ENCODE data around the gene NKD2. TPM values are rescaled to one million over a fixed set of nuclear protein-coding genes. Genes with fewer than 3 reads are reported as not detected.

NKD2 gene
- polyA plus RNA-seq, 1 of the 3 experiments (the other 2 are of a cell fraction), result not detected

- no peak for TF ChIP-seq USF2 (IDR thresholded peaks at IDR 0.05; ENCODE audit: borderline replicate concordance, low read depth, low read length)
- TF ChIP-seq YY1 (IDR thresholded peaks at IDR 0.05; ENCODE audit: low read depth), result no peak
- TF ChIP-seq IRF3 (IDR thresholded peaks at IDR 0.05; ENCODE audit: low read depth, low read length), result no peak
- TF ChIP-seq FOXM1 (IDR thresholded peaks at IDR 0.05; ENCODE audit: low read depth), result no peak
- no peak for TF ChIP-seq EZH2phosphoT487 (IDR thresholded peaks at IDR 0.05; ENCODE audit: borderline replicate concordance, low read depth)
Measured at GRCh38 chr5:1052641-1053390, 44.2 kb downstream of the NKD2 start (continued).

GRCh38 chr5:1053391-1054017 is 44.9 kb downstream of the NKD2 start:
- ChIA-PET POLR2A (no interaction called here), CTCF (interaction anchor here (0.9 to 2.3 kb wide), 6 partner anchors 72 to 130 kb away, joined by 3 to 14 read pairs (median 4); no protein-coding TSS in a partner anchor)
- WGBS (ENCODE audit: low lambda C conversion rate), result 88% methylated on average over 29 of the region's 32 CpGs
- H3K36me3 ChIP-seq (replicated peaks in 1 of 2; ENCODE audit: control insufficient read depth in 1 of 2, insufficient read depth in 2 of 2, low read length in 1 of 2), result no peaks in the 10 kb centered on the region
- peaks cover 0 to 3% of the 10 kb centered on the region in 2 experiments; a peak in 1 of 4 replicates for H3K4me1 ChIP-seq (ENCODE audit: control insufficient read depth in 1 of 2, insufficient read depth in 2 of 2, low read depth in 1 of 2, low read length in 1 of 2)
- H3K9ac ChIP-seq, result no peak overlapping the region
- H4K20me1 ChIP-seq (ENCODE audit: insufficient read depth), result no peaks in the 10 kb centered on the region
- no peak overlapping the region for H3K4me2 ChIP-seq
- H3F3A ChIP-seq (replicated peaks; ENCODE audit: insufficient read depth), result no peaks in the 10 kb centered on the region
- H3K27me3 ChIP-seq (ENCODE audit: insufficient read depth), result no peaks in the 10 kb centered on the region
- DNase-seq, result peak; percentile 19
- no peak for TF ChIP-seq TAF1 (IDR thresholded peaks at IDR 0.05; ENCODE audit: borderline replicate concordance, low read depth, low read length)
- TF ChIP-seq RFX5 (IDR thresholded peaks at IDR 0.05; ENCODE audit: low read length), result no peak
- H3K27ac ChIP-seq (ENCODE audit: low read depth in 2 of 2, low read length in 1 of 2), result no peak overlapping the region
- H3K9me2 ChIP-seq, result no peaks in the 10 kb centered on the region
- H3K9me3 ChIP-seq, result no peaks in the 10 kb centered on the region
- no peak overlapping the region for H2AFZ ChIP-seq (ENCODE audit: low read depth)
- no peaks in the 10 kb centered on the region for H3K79me2 ChIP-seq (ENCODE audit: insufficient read depth)
- no peak overlapping the region for H3K4me3 ChIP-seq (ENCODE audit: low read depth in 2 of 2, low read length in 1 of 2)

- 86% methylated on average over 28 of the region's 39 CpGs for WGBS (ENCODE audit: low lambda C conversion rate)
- ChIA-PET CTCF (interaction anchor here (0.6 to 2.3 kb wide), 4 partner anchors 86 to 120 kb away, joined by 3 to 14 read pairs (median 3); no protein-coding TSS in a partner anchor), POLR2A (no interaction called here)
- no peak for TF ChIP-seq USF2 (IDR thresholded peaks at IDR 0.05; ENCODE audit: borderline replicate concordance, low read depth, low read length)
- TF ChIP-seq TAF1 (IDR thresholded peaks at IDR 0.05; ENCODE audit: borderline replicate concordance, low read depth, low read length), result no peak
- TF ChIP-seq RCOR1 (IDR thresholded peaks at IDR 0.05; ENCODE audit: low read length), result no peak
- Histone ChIP-seq H3K4me2 (no peak overlapping the region), H3K4me1 (ENCODE audit: control insufficient read depth in 1 of 2, insufficient read depth in 2 of 2, low read depth in 1 of 2, low read length in 1 of 2) (peaks cover 0 to 3% of the 10 kb centered on the region in 2 experiments; a peak in 1 of 4 replicates), H3K9me3 (no peaks in the 10 kb centered on the region), H3K79me2 (ENCODE audit: insufficient read depth) (no peaks in the 10 kb centered on the region), H3K27me3 (ENCODE audit: insufficient read depth) (no peaks in the 10 kb centered on the region), H3K36me3 (replicated peaks in 1 of 2; ENCODE audit: control insufficient read depth in 1 of 2, insufficient read depth in 2 of 2, low read length in 1 of 2) (no peaks in the 10 kb centered on the region), H2AFZ (ENCODE audit: low read depth) (no peak overlapping the region), H3K27ac (ENCODE audit: low read depth in 2 of 2, low read length in 1 of 2) (no peak overlapping the region), H3K9me2 (no peaks in the 10 kb centered on the region), H3F3A (replicated peaks; ENCODE audit: insufficient read depth) (no peaks in the 10 kb centered on the region), H4K20me1 (ENCODE audit: insufficient read depth) (no peaks in the 10 kb centered on the region), H3K4me3 (ENCODE audit: low read depth in 2 of 2, low read length in 1 of 2) (no peak overlapping the region), H3K9ac (no peak overlapping the region)
- DNase-seq, result peak; percentile 27
Measured at GRCh38 chr5:1054018-1054798, 45.6 kb downstream of the NKD2 start.
